H9 (cell line): Measurements from ENCODE around the gene SLC9A7. TPM values are rescaled to one million over a fixed set of nuclear protein-coding genes. Genes with fewer than 3 reads are reported as not detected.

ENCODE experiments used
- DNase-seq: peaks from one replicate; pipeline ENCODE4 v3.0.0-alpha.2; 2017
- H2AFZ ChIP-seq: one replicate; pipeline ENCODE4 v1.6.1; 2013; ENCODE audit warnings: mild to moderate bottlenecking, low read length, control low read depth, moderate library complexity
- H2AK5ac ChIP-seq: 2 replicates; pipeline ENCODE4 v1.6.1; 2013; ENCODE audit warnings: low read length, control low read depth, mixed read lengths; ENCODE audit not compliant: insufficient read length
- H2BK120ac ChIP-seq: one replicate; pipeline ENCODE4 v1.6.1; 2013; ENCODE audit warnings: low read depth, mild to moderate bottlenecking, low read length, control low read depth, inconsistent platforms; ENCODE audit not compliant: poor library complexity, severe bottlenecking
- H2BK12ac ChIP-seq: 2 replicates; pipeline ENCODE4 v1.6.1; 2013; ENCODE audit warnings: low read length, control low read depth, mixed read lengths, low read depth; ENCODE audit not compliant: insufficient read length
- H2BK15ac ChIP-seq: 2 replicates; pipeline ENCODE4 v1.6.1; 2013; ENCODE audit warnings: low read depth, low read length, control low read depth
- H2BK20ac ChIP-seq: one replicate; pipeline ENCODE4 v1.6.1; 2013; ENCODE audit warnings: low read depth, mild to moderate bottlenecking, low read length, control low read depth, inconsistent platforms; ENCODE audit not compliant: poor library complexity, severe bottlenecking
- H2BK5ac ChIP-seq: 2 replicates; pipeline ENCODE4 v1.6.1; 2013; ENCODE audit warnings: low read length, control low read depth, mixed read lengths; ENCODE audit not compliant: insufficient read length
- H3K14ac ChIP-seq: 2 replicates; pipeline ENCODE4 v1.6.1; 2013; ENCODE audit warnings: low read length, control low read depth; ENCODE audit not compliant: insufficient read depth
- H3K18ac ChIP-seq: 2 replicates; pipeline ENCODE4 v1.6.1; 2013; ENCODE audit warnings: low read depth, mild to moderate bottlenecking, mixed read lengths, low read length, control low read depth; ENCODE audit not compliant: insufficient read length
- H3K23ac ChIP-seq: 2 replicates; pipeline ENCODE4 v1.6.1; 2013; ENCODE audit warnings: low read length, control low read depth, mixed read lengths, low read depth; ENCODE audit not compliant: insufficient read length
- H3K23me2 ChIP-seq: 2 replicates; pipeline ENCODE4 v1.6.1; 2013; ENCODE audit warnings: low read depth, mild to moderate bottlenecking, mixed read lengths, low read length, control low read depth; ENCODE audit not compliant: insufficient read length, poor library complexity, severe bottlenecking
- H3K27ac ChIP-seq: 2 replicates; pipeline ENCODE4 v1.5.1; 2013; ENCODE audit warnings: low read length, control low read depth, mixed read lengths, low read depth; ENCODE audit not compliant: insufficient read length
- H3K27me3 ChIP-seq: 2 replicates; pipeline ENCODE4 v1.6.1; 2013; ENCODE audit warnings: low read length, control low read depth, inconsistent platforms; ENCODE audit not compliant: insufficient read depth
- H3K4ac ChIP-seq: 2 replicates; pipeline ENCODE4 v1.6.1; 2013; ENCODE audit warnings: low read depth, mild to moderate bottlenecking, control low read depth, inconsistent platforms, low read length, moderate library complexity
- H3K4me1 ChIP-seq: 2 replicates; pipeline ENCODE4 v1.6.1; 2013; ENCODE audit warnings: low read length, control low read depth, inconsistent platforms; ENCODE audit not compliant: insufficient read depth
- H3K4me2 ChIP-seq: 2 replicates; pipeline ENCODE4 v1.6.1; 2013; ENCODE audit warnings: low read length, control low read depth, mixed read lengths; ENCODE audit not compliant: insufficient read length, insufficient read depth
- H3K56ac ChIP-seq: 2 replicates; pipeline ENCODE4 v1.6.1; 2013; ENCODE audit warnings: low read depth, mild to moderate bottlenecking, mixed read lengths, low read length, control low read depth; ENCODE audit not compliant: insufficient read length
- H3K79me1 ChIP-seq: 2 replicates; pipeline ENCODE4 v1.6.1; 2013; ENCODE audit warnings: low read depth, mild to moderate bottlenecking, moderate library complexity, low read length, control low read depth, inconsistent platforms; ENCODE audit not compliant: insufficient read depth, poor library complexity, severe bottlenecking
- H3K79me2 ChIP-seq: 2 replicates; pipeline ENCODE4 v1.6.1; 2013; ENCODE audit warnings: low read length, control low read depth, inconsistent platforms; ENCODE audit not compliant: insufficient read depth
- H3K9ac ChIP-seq: 2 replicates; pipeline ENCODE4 v1.6.1; 2013; ENCODE audit warnings: low read length, control low read depth, mixed read lengths; ENCODE audit not compliant: insufficient read length; ENCODE audit errors: extremely low read depth
- H3K9me3 ChIP-seq: one replicate; pipeline ENCODE4 v1.6.1; 2013; ENCODE audit warnings: low read depth, low read length, inconsistent platforms; ENCODE audit not compliant: control insufficient read depth
- H3T11ph ChIP-seq: one replicate; pipeline ENCODE4 v1.6.1; 2013; ENCODE audit warnings: mild to moderate bottlenecking, low read length, control low read depth, inconsistent platforms
- H4K20me1 ChIP-seq: one replicate; pipeline ENCODE4 v1.6.1; 2013; ENCODE audit not compliant: control insufficient read depth, insufficient read length, insufficient read depth
- H4K5ac ChIP-seq: 2 replicates; pipeline ENCODE4 v1.6.1; 2013; ENCODE audit warnings: low read depth, mild to moderate bottlenecking, mixed read lengths, low read length, control low read depth; ENCODE audit not compliant: insufficient read length
- H4K8ac ChIP-seq: replicated peaks from 2 replicates; pipeline ENCODE4 v1.6.1; 2013; ENCODE audit warnings: low read length, control low read depth, mixed read lengths, low read depth; ENCODE audit not compliant: insufficient read length
- H4K91ac ChIP-seq: 2 replicates; pipeline ENCODE4 v1.6.1; 2013; ENCODE audit warnings: low read depth, mild to moderate bottlenecking, moderate library complexity, mixed read lengths, low read length, control low read depth; ENCODE audit not compliant: insufficient read length
- H3K27ac Mint-ChIP-seq, 3 experiments: 2 replicates in 2 of 3; 3 replicates in 1 of 3; pipeline ENCODE4 v1.8.0; 2020 to 2021; ENCODE audit warnings: mixed read lengths in 3 of 3, mild to moderate bottlenecking in 1 of 3, moderate library complexity in 1 of 3
- H3K27me3 Mint-ChIP-seq: 2 replicates; pipeline ENCODE4 v1.8.0; 2021; ENCODE audit warnings: low read depth, mild to moderate bottlenecking, moderate library complexity, mixed read lengths
- H3K36me3 Mint-ChIP-seq, 3 experiments: 2 replicates in 2 of 3; 3 replicates in 1 of 3; pipeline ENCODE4 v1.8.0; 2020 to 2021; ENCODE audit warnings: low read depth in 3 of 3, mixed read lengths in 3 of 3; ENCODE audit not compliant: insufficient read depth in 1 of 3
- H3K4me1 Mint-ChIP-seq, 2 experiments: 2 replicates each; pipeline ENCODE4 v1.8.0; 2020; ENCODE audit warnings: mixed read lengths in 2 of 2
- H3K4me3 Mint-ChIP-seq, 2 experiments: 2 replicates in 1 of 2; 3 replicates in 1 of 2; pipeline ENCODE4 v1.8.0; 2020 to 2021; ENCODE audit warnings: mild to moderate bottlenecking in 2 of 2, mixed read lengths in 2 of 2, moderate library complexity in 1 of 2
- H3K9me3 Mint-ChIP-seq, 2 experiments: 2 replicates in 1 of 2; 3 replicates in 1 of 2; pipeline ENCODE4 v1.8.0; 2020; ENCODE audit warnings: mild to moderate bottlenecking in 2 of 2, mixed read lengths in 2 of 2, moderate library complexity in 1 of 2
- CTCF ChIP-seq: fragments of 200-600 bp; sonication (generic); conservative IDR thresholded peaks from 3 replicates; pipeline ENCODE4 v1.8.0; 2021; ENCODE audit warnings: antibody characterized with exemption, mild to moderate bottlenecking
- whole genome bisulfite sequencing: extraction: QIAGEN DNeasy Blood & Tissue Kit; methylation state at CpG from one replicate; pipeline ENCODE4 v1.1.7; 2013; ENCODE audit warnings: missing lambda C conversion rate, low lambda C conversion rate, mixed read lengths; ENCODE audit not compliant: insufficient read length; ENCODE audit errors: extremely low coverage; 5-methylcytosine and 5-hydroxymethylcytosine counted together
- total RNA-seq: library from RNA; stranded (reverse); gene quantifications from 2 replicates; pipeline ENCODE4 v1.2.1, GENCODE V29; 2021

Gene SLC9A7
- total RNA-seq, 1 experiment from 2014 or later, result 5.9 TPM

GRCh38 chrX:46757052-46757451 lies 1.9 kb downstream of the SLC9A7 start:
- no peak overlapping the region for H2BK120ac ChIP-seq
- no peak overlapping the region for H3K14ac ChIP-seq
- H3K79me1 ChIP-seq, result no peaks in the 10 kb centered on the region
- peaks cover 10% of the 10 kb centered on the region for H3K9me3 ChIP-seq
- H2BK12ac ChIP-seq, result no peak overlapping the region
- H2AK5ac ChIP-seq, result no peak overlapping the region
- H3K27ac ChIP-seq, result no peak overlapping the region
- H4K20me1 ChIP-seq, result no peaks in the 10 kb centered on the region
- peaks cover 5% of the 10 kb centered on the region; the same call in 1 of the 2 replicates for H3K4me1 ChIP-seq
- H3K4me2 ChIP-seq, result peak overlapping the region; percentile 6
- Mint-ChIP-seq H3K4me1 (peaks cover 33 to 35% of the 10 kb centered on the region in 2 experiments), H3K4me3 (peak overlapping the region; percentile 78 to 90), H3K27me3 (peaks cover 8% of the 10 kb centered on the region; the same call in 1 of the 2 replicates), H3K36me3 (peaks cover 4 to 9% (median 7%) of the 10 kb centered on the region in 3 experiments; a peak in 4 of 7 replicates), H3K27ac (no peak overlapping the region), H3K9me3 (peaks cover 74 to 79% of the 10 kb centered on the region in 2 experiments)
- peaks cover 12% of the 10 kb centered on the region for H3K23me2 ChIP-seq
- no peak for TF ChIP-seq CTCF
- H3K79me2 ChIP-seq, result peaks cover 4% of the 10 kb centered on the region; the same call in 1 of the 2 replicates
- no peak overlapping the region for H2BK20ac ChIP-seq
- no peak overlapping the region for H2BK5ac ChIP-seq
- no peak overlapping the region for H3K4ac ChIP-seq
- H3K27me3 ChIP-seq, result no peaks in the 10 kb centered on the region
- H3T11ph ChIP-seq, result no peak overlapping the region
- H3K18ac ChIP-seq, result no peak overlapping the region
- H2BK15ac ChIP-seq, result no peak overlapping the region
- no peak overlapping the region for H4K8ac ChIP-seq
- H4K91ac ChIP-seq, result no peak overlapping the region
- H3K9ac ChIP-seq, result no peak overlapping the region
- H4K5ac ChIP-seq, result no peak overlapping the region
- H3K56ac ChIP-seq, result no peak overlapping the region
- H2AFZ ChIP-seq, result no peak overlapping the region
- DNase-seq, result no peak
- no CpG with 5 or more reads among the region's 8 CpGs for WGBS
- no peak overlapping the region for H3K23ac ChIP-seq
